Gastroesophageal sphincter (tissue), 4 donors: Measurements from ENCODE around the gene HTRA1. TPM values are rescaled to one million over a fixed set of nuclear protein-coding genes. Genes with fewer than 3 reads are reported as not detected.

Experiments
- ATAC-seq: fragments of 150-250 bp; one replicate; pipeline ENCODE4 v1.9.1; 2016; ENCODE audit warnings: mild to moderate bottlenecking, moderate library complexity
- H3K27ac ChIP-seq, 4 donors: fragments of 200-600 bp; sonication (generic) in 3 of 4; 1 replicate in 3 of 4; 2 replicates in 1 of 4; pipeline ENCODE4 v1.5.1; 2016 to 2019
- H3K27me3 ChIP-seq: fragments of 200-600 bp; sonication (generic); one replicate; pipeline ENCODE4 v1.5.1; 2019
- H3K36me3 ChIP-seq, 2 donors: fragments of 200-600 bp; sonication (generic); one replicate each; pipeline ENCODE4 v1.5.1; 2019; ENCODE audit warnings: control low read depth in 1 of 2
- H3K4me1 ChIP-seq, 3 donors: fragments of 200-600 bp; sonication (generic); 1 replicate in 2 of 3; 2 replicates in 1 of 3; pipeline ENCODE4 v1.5.1; 2016 to 2019; ENCODE audit warnings: control low read depth in 2 of 3
- H3K4me3 ChIP-seq, 2 donors: fragments of 200-600 bp; sonication (generic); one replicate each; pipeline ENCODE4 v1.5.1; 2019; ENCODE audit warnings: mild to moderate bottlenecking in 1 of 2, moderate library complexity in 1 of 2
- H3K9me3 ChIP-seq, 3 donors: fragments of 200-600 bp; sonication (generic); one replicate each; pipeline ENCODE4 v1.5.1; 2017 to 2019; ENCODE audit warnings: control low read depth in 2 of 3
- EP300 ChIP-seq: sonication (generic); formaldehyde crosslinking; IDR thresholded peaks from one replicate; pipeline ENCODE4 v1.6.1; 2017; ENCODE audit warnings: antibody characterized with exemption, mild to moderate bottlenecking
- POLR2A ChIP-seq, 2 donors: fragments of 450-650 bp; IDR thresholded peaks; one replicate each; pipeline ENCODE4 v1.6.1; 2017; ENCODE audit warnings: antibody characterized with exemption in 2 of 2, mild to moderate bottlenecking in 2 of 2, moderate library complexity in 1 of 2
- POLR2AphosphoS5 ChIP-seq: sonication (generic); formaldehyde crosslinking; IDR thresholded peaks from one replicate; pipeline ENCODE4 v1.6.1; 2017; ENCODE audit warnings: antibody characterized with exemption
- WGBS, 2 donors: methylation state at CpG; one replicate each; pipeline ENCODE4 v1.1.5; 2018; ENCODE audit warnings: low coverage in 1 of 2; 5-methylcytosine and 5-hydroxymethylcytosine counted together
- total RNA-seq, 4 donors: library from RNA; depleted of rRNA; stranded (reverse); fragments of >200 nt; gene quantifications; one replicate each; pipeline ENCODE4 v1.1.0, GENCODE V29; 2016
- TF ChIP-seq, protein P1 (sequence below), 4 experiments: fragments of 200-600 bp in 2 of 4; fragments of 450-650 bp in 2 of 4; sonication (generic) in 1 of 4; IDR thresholded peaks; one replicate each; pipeline ENCODE4 v1.5.1; 2017 to 2019; ENCODE audit warnings: antibody characterized with exemption in 4 of 4, mild to moderate bottlenecking in 2 of 4, moderate library complexity in 2 of 4

The HTRA1 gene
- total RNA-seq, 4 donors from 2014 or later, result 107 to 137 (median 111) TPM

DNA sequence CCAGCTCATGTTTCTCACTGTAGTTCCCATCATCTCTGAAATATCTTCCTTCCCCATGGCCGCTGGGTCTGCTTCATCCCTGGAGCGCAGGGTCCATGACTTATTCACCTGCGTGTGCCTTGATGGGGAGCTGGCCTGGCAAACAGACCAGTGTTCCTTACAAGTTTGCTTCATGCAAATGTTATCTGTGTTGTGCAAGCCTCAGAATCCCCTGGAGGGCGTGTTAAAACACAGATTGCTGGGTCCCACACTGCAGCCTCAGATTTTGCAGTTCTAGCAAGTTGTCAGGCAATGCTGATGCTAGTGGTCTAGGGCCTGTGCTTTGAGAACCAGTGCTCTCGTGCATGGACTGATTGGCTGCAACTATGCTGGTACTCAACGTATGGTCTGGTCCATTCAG lies 92.0 kb downstream of the HTRA1 start:
- ATAC-seq, result no peak
- Histone ChIP-seq H3K27me3 (peaks cover 19% of the 10 kb centered on the region), H3K36me3 (no peaks in the 10 kb centered on the region), H3K27ac (no peak overlapping the region), H3K4me1 (no peaks in the 10 kb centered on the region), H3K9me3 (no peaks in the 10 kb centered on the region), H3K4me3 (no peak overlapping the region)
- TF ChIP-seq EP300 (no peak), POLR2AphosphoS5 (no peak)
- TF ChIP-seq, protein P1, sequence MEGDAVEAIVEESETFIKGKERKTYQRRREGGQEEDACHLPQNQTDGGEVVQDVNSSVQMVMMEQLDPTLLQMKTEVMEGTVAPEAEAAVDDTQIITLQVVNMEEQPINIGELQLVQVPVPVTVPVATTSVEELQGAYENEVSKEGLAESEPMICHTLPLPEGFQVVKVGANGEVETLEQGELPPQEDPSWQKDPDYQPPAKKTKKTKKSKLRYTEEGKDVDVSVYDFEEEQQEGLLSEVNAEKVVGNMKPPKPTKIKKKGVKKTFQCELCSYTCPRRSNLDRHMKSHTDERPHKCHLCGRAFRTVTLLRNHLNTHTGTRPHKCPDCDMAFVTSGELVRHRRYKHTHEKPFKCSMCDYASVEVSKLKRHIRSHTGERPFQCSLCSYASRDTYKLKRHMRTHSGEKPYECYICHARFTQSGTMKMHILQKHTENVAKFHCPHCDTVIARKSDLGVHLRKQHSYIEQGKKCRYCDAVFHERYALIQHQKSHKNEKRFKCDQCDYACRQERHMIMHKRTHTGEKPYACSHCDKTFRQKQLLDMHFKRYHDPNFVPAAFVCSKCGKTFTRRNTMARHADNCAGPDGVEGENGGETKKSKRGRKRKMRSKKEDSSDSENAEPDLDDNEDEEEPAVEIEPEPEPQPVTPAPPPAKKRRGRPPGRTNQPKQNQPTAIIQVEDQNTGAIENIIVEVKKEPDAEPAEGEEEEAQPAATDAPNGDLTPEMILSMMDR (IDR thresholded peaks at IDR 0.05), result no peak
- WGBS, 2 donors, result 90 to 100% methylated on average over 1 to 4 of the region's 6 CpGs

DNA sequence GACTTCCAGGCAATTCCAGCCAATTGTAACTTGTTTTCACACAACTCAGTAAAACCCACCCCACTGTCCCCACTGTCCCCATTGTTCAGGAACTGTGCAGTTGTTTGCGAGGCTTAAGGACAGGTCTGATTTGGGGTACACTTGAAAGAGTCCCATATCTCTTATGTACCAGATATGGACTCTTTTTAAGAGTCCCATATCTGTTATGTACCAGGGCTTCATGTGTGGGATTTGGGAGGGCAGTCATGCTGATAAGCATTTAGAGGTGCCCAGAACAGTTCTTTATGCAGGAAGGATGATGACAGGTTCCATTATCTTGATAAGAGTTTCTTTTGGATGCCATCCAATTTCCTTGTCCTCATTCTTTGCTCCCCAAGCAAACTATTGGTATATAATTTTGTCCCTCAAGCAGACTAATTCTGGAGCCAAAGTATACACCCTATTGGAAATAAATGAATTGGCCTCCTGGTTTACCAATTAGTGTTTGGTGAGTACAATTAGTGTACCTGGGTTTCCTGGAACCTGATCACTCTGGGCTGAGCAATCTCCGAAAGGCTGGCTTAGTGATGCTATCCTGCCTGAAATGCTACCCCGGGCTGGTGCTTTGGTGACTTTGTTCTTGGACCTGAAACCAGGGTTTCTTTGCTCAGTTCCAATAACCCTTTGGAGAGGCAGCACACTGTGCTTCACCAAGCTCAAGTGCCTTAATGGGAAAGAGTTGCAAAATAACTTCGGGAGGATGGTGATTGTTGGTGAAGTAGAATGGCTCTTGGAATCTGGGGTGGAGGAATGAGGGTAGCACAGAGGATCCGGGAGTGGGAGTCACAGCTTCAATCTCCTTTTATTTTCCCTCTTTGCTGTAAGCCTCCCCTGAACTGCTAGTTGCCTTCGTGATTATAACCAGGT lies 93.0 kb downstream of the HTRA1 start:
- no peaks in the 10 kb centered on the region for H3K36me3 ChIP-seq
- WGBS, 2 donors, result 85 to 87% methylated on average over 3 to 5 of the region's 6 CpGs
- no peak overlapping the region for H3K4me3 ChIP-seq
- no peaks in the 10 kb centered on the region for H3K9me3 ChIP-seq
- ATAC-seq, result no peak
- H3K27me3 ChIP-seq, result peaks cover 19% of the 10 kb centered on the region
- no peak for TF ChIP-seq EP300
- TF ChIP-seq POLR2A (IDR thresholded peaks at IDR 0.05), result no peak
- TF ChIP-seq POLR2AphosphoS5, result no peak
- TF ChIP-seq, protein P1 (IDR thresholded peaks at IDR 0.05), result no peak
- no peaks in the 10 kb centered on the region for H3K4me1 ChIP-seq
- no peak overlapping the region for H3K27ac ChIP-seq

DNA sequence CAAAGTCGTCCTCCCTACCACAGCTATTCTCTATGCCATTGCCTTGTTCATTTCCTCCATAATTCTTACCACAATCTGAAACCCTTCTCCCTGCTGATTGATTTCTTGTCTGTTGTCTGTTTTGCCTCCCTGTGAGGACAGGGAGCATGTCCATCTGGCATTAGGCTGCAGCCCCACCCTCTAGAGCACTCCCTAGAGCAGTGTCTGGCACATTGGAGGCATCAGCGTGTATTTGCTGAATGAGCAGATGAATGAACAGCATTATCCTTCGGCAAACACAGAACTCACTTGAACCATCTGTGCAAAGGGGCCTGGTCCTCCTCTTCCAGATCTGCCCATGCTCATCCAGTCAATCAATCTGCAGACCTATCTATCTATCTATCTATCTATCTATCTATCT lies 94.1 kb downstream of the HTRA1 start:
- 75 to 94% methylated on average over 1 to 2 of the region's 3 CpGs for WGBS, 2 donors
- no peaks in the 10 kb centered on the region for H3K4me1 ChIP-seq
- no peak for TF ChIP-seq EP300
- TF ChIP-seq, protein P1 (IDR thresholded peaks at IDR 0.05), result no peak
- no peak for TF ChIP-seq POLR2A (IDR thresholded peaks at IDR 0.05)
- no peak for TF ChIP-seq POLR2AphosphoS5
- ATAC-seq, result no peak
- H3K27me3 ChIP-seq, result peaks cover 26% of the 10 kb centered on the region
- H3K4me3 ChIP-seq, result no peak overlapping the region
- no peak overlapping the region for H3K27ac ChIP-seq
- H3K9me3 ChIP-seq, result no peaks in the 10 kb centered on the region
- H3K36me3 ChIP-seq, result no peaks in the 10 kb centered on the region

DNA sequence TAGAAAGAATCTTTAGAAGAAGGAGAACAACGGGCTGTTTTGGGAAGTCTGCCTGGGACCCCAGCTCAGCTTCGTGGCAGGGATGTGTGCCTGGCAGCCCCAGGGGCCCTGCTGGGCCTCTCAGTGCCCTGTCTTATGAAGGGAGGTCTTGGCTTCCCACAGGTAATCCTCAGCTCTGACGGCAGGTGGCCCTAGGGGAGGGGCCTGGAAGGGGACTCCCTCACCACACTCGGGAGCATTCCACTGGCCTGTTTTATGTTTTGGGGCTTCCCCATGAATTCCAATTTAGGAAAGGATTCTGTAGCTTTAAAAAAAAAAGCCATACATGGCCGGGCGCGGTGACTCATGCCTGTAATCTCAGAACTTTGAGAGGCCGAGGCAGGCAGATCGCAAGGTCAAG lies 96.2 kb downstream of the HTRA1 start:
- no peak for ATAC-seq
- 15% methylated on average over 5 of the region's 9 CpGs; no CpG with 5 or more reads in 1 of the 2 donors for WGBS, 2 donors
- H3K27me3 ChIP-seq, result peaks cover 33% of the 10 kb centered on the region
- TF ChIP-seq, protein P1 (IDR thresholded peaks at IDR 0.05), result no peak
- no peak for TF ChIP-seq EP300
- TF ChIP-seq POLR2A (IDR thresholded peaks at IDR 0.05), result no peak
- TF ChIP-seq POLR2AphosphoS5, result no peak
- H3K27ac ChIP-seq, result no peak overlapping the region
- H3K4me3 ChIP-seq, result no peak overlapping the region
- no peaks in the 10 kb centered on the region for H3K36me3 ChIP-seq
- no peaks in the 10 kb centered on the region for H3K4me1 ChIP-seq
- no peaks in the 10 kb centered on the region for H3K9me3 ChIP-seq

DNA sequence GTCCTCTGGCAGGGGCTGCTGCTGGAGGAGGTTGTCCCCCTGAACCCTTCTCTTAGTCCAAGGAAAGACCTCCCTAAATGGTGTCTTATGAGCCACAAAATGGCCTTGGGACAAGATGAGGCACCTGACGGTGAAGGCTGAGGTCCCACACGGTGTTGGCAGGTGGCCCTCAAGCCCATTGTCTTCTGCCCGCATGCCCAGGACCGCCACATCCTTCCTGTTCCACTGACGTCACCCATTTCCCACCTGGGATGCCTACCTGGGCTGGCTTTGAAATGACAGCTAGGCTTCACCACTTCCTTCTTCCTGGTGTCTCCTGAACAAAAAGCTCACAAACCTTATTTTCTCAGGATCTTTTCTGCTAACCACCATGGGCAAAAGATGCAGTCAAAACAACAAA lies 97.1 kb downstream of the HTRA1 start:
- H3K27me3 ChIP-seq, result peaks cover 39% of the 10 kb centered on the region
- no peak overlapping the region for H3K27ac ChIP-seq
- no peaks in the 10 kb centered on the region for H3K9me3 ChIP-seq
- no peaks in the 10 kb centered on the region for H3K36me3 ChIP-seq
- H3K4me1 ChIP-seq, result no peaks in the 10 kb centered on the region
- WGBS, 2 donors, result 87 to 93% methylated on average over 3 of the region's 5 CpGs
- H3K4me3 ChIP-seq, result no peak overlapping the region
- no peak for TF ChIP-seq POLR2AphosphoS5
- no peak for TF ChIP-seq POLR2A (IDR thresholded peaks at IDR 0.05)
- TF ChIP-seq, protein P1 (IDR thresholded peaks at IDR 0.05), result no peak
- no peak for TF ChIP-seq EP300
- ATAC-seq, result no peak
